Astrocyte (in vitro differentiated cells and primary cell): ENCODE data around the gene DLG3. TPM values are rescaled to one million over a fixed set of nuclear protein-coding genes. Genes with fewer than 3 reads are reported as not detected.

Source experiments
- DNase-seq: peaks from one replicate; pipeline ENCODE4 v3.0.0-alpha.2; 2010; ENCODE audit warnings: low read depth
- FAIRE-seq: peaks from 2 replicates; lab custom pipeline; 2011; peaks lifted over from hg19 to GRCh38; lab: Jason Lieb, UNC
- H2AFZ ChIP-seq: 2 replicates; pipeline ENCODE4 v1.6.0; 2012; ENCODE audit warnings: low read depth, low read length, inconsistent platforms
- H3K27ac ChIP-seq: 2 replicates; pipeline ENCODE4 v1.5.1; 2011; ENCODE audit warnings: low read depth, low read length, inconsistent platforms
- H3K27me3 ChIP-seq: 2 replicates; pipeline ENCODE4 v1.6.0; 2011; ENCODE audit warnings: low read length, inconsistent platforms; ENCODE audit not compliant: insufficient read depth
- H3K36me3 ChIP-seq: 2 replicates; pipeline ENCODE4 v1.5.1; 2011; ENCODE audit warnings: low read length, inconsistent platforms; ENCODE audit not compliant: insufficient read depth
- H3K4me1 ChIP-seq: 2 replicates; pipeline ENCODE4 v1.5.1; 2011; ENCODE audit warnings: low read length, inconsistent platforms; ENCODE audit not compliant: insufficient read depth
- H3K4me2 ChIP-seq: 2 replicates; pipeline ENCODE4 v1.6.0; 2012; ENCODE audit warnings: low read length, inconsistent platforms
- H3K4me3 ChIP-seq: 2 replicates; pipeline ENCODE4 v1.5.1; 2011; ENCODE audit warnings: low read depth, mild to moderate bottlenecking, low read length, inconsistent platforms; ENCODE audit not compliant: insufficient read depth
- H3K79me2 ChIP-seq: 2 replicates; pipeline ENCODE4 v1.6.0; 2012; ENCODE audit warnings: mild to moderate bottlenecking, low read length, inconsistent platforms; ENCODE audit not compliant: insufficient read depth
- H3K9ac ChIP-seq: 2 replicates; pipeline ENCODE4 v1.6.0; 2012; ENCODE audit warnings: mild to moderate bottlenecking, low read length, inconsistent platforms
- H3K9me3 ChIP-seq: 2 replicates; pipeline ENCODE4 v1.5.1; 2012; ENCODE audit warnings: low read depth, mild to moderate bottlenecking, low read length, inconsistent platforms; ENCODE audit not compliant: insufficient read depth
- H4K20me1 ChIP-seq: 2 replicates; pipeline ENCODE4 v1.6.0; 2012; ENCODE audit warnings: low read length, inconsistent platforms; ENCODE audit not compliant: insufficient read depth
- H3K27ac Mint-ChIP-seq: one replicate; pipeline ENCODE4 v1.8.0; 2021; ENCODE audit warnings: mild to moderate bottlenecking, mixed read lengths; ENCODE audit not compliant: unreplicated experiment
- H3K27me3 Mint-ChIP-seq: one replicate; pipeline ENCODE4 v1.8.0; 2021; ENCODE audit warnings: low read depth, mixed read lengths; ENCODE audit not compliant: unreplicated experiment
- H3K36me3 Mint-ChIP-seq: one replicate; pipeline ENCODE4 v1.8.0; 2021; ENCODE audit warnings: low read depth, mixed read lengths; ENCODE audit not compliant: unreplicated experiment
- H3K4me1 Mint-ChIP-seq: one replicate; pipeline ENCODE4 v1.8.0; 2021; ENCODE audit warnings: low read depth, mixed read lengths; ENCODE audit not compliant: unreplicated experiment
- H3K4me3 Mint-ChIP-seq: one replicate; pipeline ENCODE4 v1.8.0; 2021; ENCODE audit warnings: mild to moderate bottlenecking, moderate library complexity, mixed read lengths; ENCODE audit not compliant: unreplicated experiment
- H3K9me3 Mint-ChIP-seq: one replicate; pipeline ENCODE4 v1.8.0; 2021; ENCODE audit warnings: mild to moderate bottlenecking, mixed read lengths; ENCODE audit not compliant: unreplicated experiment
- EZH2 ChIP-seq: IDR thresholded peaks from 2 replicates; pipeline ENCODE4 v1.6.1; 2012; ENCODE audit warnings: mild to moderate bottlenecking, low read length, inconsistent platforms; ENCODE audit not compliant: insufficient read depth
- total RNA-seq: library from RNA; stranded (reverse); gene quantifications from 2 replicates; pipeline ENCODE4 v1.2.1, GENCODE V29; 2021
- TF ChIP-seq, protein P1 (sequence below): IDR thresholded peaks from 2 replicates; pipeline ENCODE4 v1.5.1; 2011; ENCODE audit warnings: low read depth, mild to moderate bottlenecking, inconsistent platforms, low read length, moderate library complexity; ENCODE audit not compliant: insufficient read depth

Gene DLG3
- total RNA-seq, 1 donor from 2014 or later = 15.2 TPM

DNA sequence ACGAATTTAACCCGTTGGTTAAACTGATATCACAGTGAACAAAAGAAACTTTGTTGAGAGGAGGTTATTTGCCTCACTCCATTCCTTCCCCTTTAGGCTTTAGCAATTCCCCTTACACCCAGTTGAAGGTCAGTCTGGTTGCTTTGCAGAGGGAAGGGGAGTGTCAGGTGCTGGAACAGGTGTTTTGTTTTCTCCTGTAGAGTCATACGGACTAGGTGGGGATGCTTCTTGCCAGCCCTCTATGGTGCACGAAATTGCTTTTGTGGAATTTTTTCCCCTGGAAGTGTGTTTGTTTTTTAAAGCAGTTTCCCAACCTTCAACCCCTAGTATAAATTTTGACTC is 33.1 kb downstream of the DLG3 start:
- peaks cover 43% of the 10 kb centered on the region for H3K4me1 Mint-ChIP-seq
- Histone ChIP-seq H3K36me3 (no peaks in the 10 kb centered on the region), H3K4me3 (no peak overlapping the region), H3K79me2 (no peaks in the 10 kb centered on the region), H3K9me3 (no peaks in the 10 kb centered on the region), H3K4me1 (peaks cover 49% of the 10 kb centered on the region), H3K27ac (peak overlapping the region; percentile 95), H3K4me2 (peak overlapping the region; percentile 86), H4K20me1 (no peaks in the 10 kb centered on the region), H2AFZ (peak overlapping the region; percentile 66), H3K9ac (peak overlapping the region; percentile 84), H3K27me3 (no peaks in the 10 kb centered on the region)
- no peaks in the 10 kb centered on the region for H3K9me3 Mint-ChIP-seq
- no peaks in the 10 kb centered on the region for H3K36me3 Mint-ChIP-seq
- no peak overlapping the region for H3K4me3 Mint-ChIP-seq
- DNase-seq (no peak), FAIRE-seq (no peak)
- no peaks in the 10 kb centered on the region for H3K27me3 Mint-ChIP-seq
- TF ChIP-seq EZH2 = no peak
- TF ChIP-seq, protein P1, sequence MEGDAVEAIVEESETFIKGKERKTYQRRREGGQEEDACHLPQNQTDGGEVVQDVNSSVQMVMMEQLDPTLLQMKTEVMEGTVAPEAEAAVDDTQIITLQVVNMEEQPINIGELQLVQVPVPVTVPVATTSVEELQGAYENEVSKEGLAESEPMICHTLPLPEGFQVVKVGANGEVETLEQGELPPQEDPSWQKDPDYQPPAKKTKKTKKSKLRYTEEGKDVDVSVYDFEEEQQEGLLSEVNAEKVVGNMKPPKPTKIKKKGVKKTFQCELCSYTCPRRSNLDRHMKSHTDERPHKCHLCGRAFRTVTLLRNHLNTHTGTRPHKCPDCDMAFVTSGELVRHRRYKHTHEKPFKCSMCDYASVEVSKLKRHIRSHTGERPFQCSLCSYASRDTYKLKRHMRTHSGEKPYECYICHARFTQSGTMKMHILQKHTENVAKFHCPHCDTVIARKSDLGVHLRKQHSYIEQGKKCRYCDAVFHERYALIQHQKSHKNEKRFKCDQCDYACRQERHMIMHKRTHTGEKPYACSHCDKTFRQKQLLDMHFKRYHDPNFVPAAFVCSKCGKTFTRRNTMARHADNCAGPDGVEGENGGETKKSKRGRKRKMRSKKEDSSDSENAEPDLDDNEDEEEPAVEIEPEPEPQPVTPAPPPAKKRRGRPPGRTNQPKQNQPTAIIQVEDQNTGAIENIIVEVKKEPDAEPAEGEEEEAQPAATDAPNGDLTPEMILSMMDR = no peak
- peak overlapping the region; percentile 97 for H3K27ac Mint-ChIP-seq

DNA sequence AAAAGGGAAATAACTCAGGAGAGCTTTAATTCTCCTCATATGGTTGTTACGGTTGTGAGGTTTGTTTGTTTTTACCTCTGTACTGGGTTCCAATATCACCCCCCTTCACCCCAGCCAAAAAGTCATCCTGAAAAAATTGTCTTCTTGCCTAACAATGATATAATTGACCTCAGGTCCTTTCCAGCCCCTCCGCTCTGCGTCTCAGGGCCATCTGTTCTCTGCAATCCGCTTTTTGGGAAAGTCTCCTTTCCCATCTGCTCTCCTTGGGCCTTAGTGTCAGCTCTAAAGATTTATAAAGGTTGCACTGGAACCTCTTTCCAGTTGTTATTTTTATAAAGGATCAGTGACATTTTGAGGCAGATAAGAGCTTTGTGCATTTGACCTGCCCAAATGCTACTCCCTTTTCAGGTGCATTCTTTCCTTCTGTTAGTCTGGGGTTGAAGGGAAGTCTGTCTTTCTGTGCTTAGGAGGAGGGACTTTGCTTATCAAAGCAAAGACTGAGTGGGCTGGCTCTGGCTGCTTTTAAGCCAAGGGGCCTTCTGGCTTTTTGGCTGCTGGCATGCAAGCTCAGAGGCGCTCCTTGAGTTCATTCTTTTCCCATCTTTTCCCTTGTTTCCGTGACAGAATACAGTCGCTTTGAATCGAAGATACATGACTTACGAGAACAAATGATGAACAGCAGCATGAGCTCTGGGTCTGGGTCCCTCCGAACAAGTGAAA is 34.1 kb downstream of the DLG3 start:
- Mint-ChIP-seq H3K36me3 (no peaks in the 10 kb centered on the region), H3K9me3 (no peaks in the 10 kb centered on the region), H3K4me3 (peak overlapping the region; percentile 64), H3K27me3 (no peaks in the 10 kb centered on the region), H3K27ac (peak overlapping the region; percentile 97), H3K4me1 (peaks cover 43% of the 10 kb centered on the region)
- Histone ChIP-seq H3K79me2 (no peaks in the 10 kb centered on the region), H3K9ac (peak overlapping the region; percentile 84), H4K20me1 (no peaks in the 10 kb centered on the region), H3K27me3 (no peaks in the 10 kb centered on the region), H2AFZ (peak overlapping the region; percentile 12), H3K4me2 (peak overlapping the region; percentile 86), H3K4me3 (peak overlapping the region; percentile 47), H3K9me3 (no peaks in the 10 kb centered on the region), H3K36me3 (no peaks in the 10 kb centered on the region), H3K27ac (peak overlapping the region; percentile 95), H3K4me1 (peaks cover 49% of the 10 kb centered on the region)
- FAIRE-seq (no peak), DNase-seq (peak; percentile 12)
- no peak for TF ChIP-seq EZH2
- TF ChIP-seq, protein P1 = no peak
